K562 (cell line): Measurements from ENCODE around the gene PCSK6.

Source experiments
- ATF2 ChIP-seq: sonication (generic); formaldehyde crosslinking; IDR thresholded peaks from 2 replicates; pipeline ENCODE4 v1.8.1; 2022; ENCODE audit warnings: missing genetic modification reagents
- CTCF ChIP-seq, 3 experiments: IDR thresholded peaks in 2 of 3; conservative IDR thresholded peaks in 1 of 3; 2 replicates each; pipeline ENCODE4 v1.5.1; 2011 to 2012; ENCODE audit warnings: low read length in 3 of 3, mild to moderate bottlenecking in 3 of 3, control low read depth in 2 of 3, improper control_type of control experiment in 1 of 3, inconsistent platforms in 1 of 3, low read depth in 1 of 3, mixed read lengths in 1 of 3, moderate library complexity in 1 of 3; ENCODE audit not compliant: insufficient read depth in 2 of 3
- EZH2 ChIP-seq: IDR thresholded peaks from 2 replicates; pipeline ENCODE4 v1.6.1; 2012; ENCODE audit warnings: low read depth, mild to moderate bottlenecking, inconsistent platforms, low read length, borderline replicate concordance
- HMG20B ChIP-seq: fragments of 250-450 bp; sonication (Bioruptor Pico); IDR thresholded peaks from 2 replicates; pipeline ENCODE4 v1.5.0; 2021; ENCODE audit warnings: mild to moderate bottlenecking
- JUNB ChIP-seq: fragments of 450-650 bp; formaldehyde crosslinking; conservative IDR thresholded peaks from 2 replicates; pipeline ENCODE4 v1.4.0; 2020; ENCODE audit warnings: mild to moderate bottlenecking
- KLF1 ChIP-seq: fragments of 450-650 bp; IDR thresholded peaks from 2 replicates; pipeline ENCODE4 v1.6.1; 2016; ENCODE audit warnings: missing genetic modification characterization, missing compliant biosample characterization
- PATZ1 ChIP-seq: fragments of 250-450 bp; sonication (Bioruptor Pico); IDR thresholded peaks from 2 replicates; pipeline ENCODE4 v1.5.0; 2020; ENCODE audit warnings: mild to moderate bottlenecking, borderline replicate concordance
- POLR2A ChIP-seq: fragments of 450-650 bp; conservative IDR thresholded peaks from 2 replicates; pipeline ENCODE4 v1.6.1; 2016
- POLR2G ChIP-seq: fragments of 200-400 bp; formaldehyde crosslinking; IDR thresholded peaks from 2 replicates; pipeline ENCODE4 v1.6.1; 2017; ENCODE audit warnings: low read depth, mild to moderate bottlenecking, antibody characterized with exemption, low read length, moderate library complexity
- SRSF3 ChIP-seq: fragments of 200-400 bp; formaldehyde crosslinking; IDR thresholded peaks from 2 replicates; pipeline ENCODE4 v1.6.1; 2016; ENCODE audit warnings: mild to moderate bottlenecking, low read length, moderate library complexity; ENCODE audit not compliant: insufficient read depth
- STAT5A ChIP-seq: IDR thresholded peaks from 2 replicates; pipeline ENCODE4 v1.6.1; 2012; ENCODE audit warnings: low read length, inconsistent platforms, borderline replicate concordance
- TAF1 ChIP-seq: IDR thresholded peaks from 2 replicates; pipeline ENCODE4 v1.6.1; 2011; ENCODE audit warnings: mild to moderate bottlenecking, low read length, moderate library complexity; ENCODE audit not compliant: insufficient read depth, control insufficient read depth, severe bottlenecking; ENCODE audit errors: extremely low read depth
- ZNF140 ChIP-seq: fragments of 250-450 bp; sonication (Bioruptor Pico); IDR thresholded peaks from 2 replicates; pipeline ENCODE4 v1.8.0; 2021; ENCODE audit warnings: moderate library complexity, mild to moderate bottlenecking, inconsistent platforms

GRCh38 chr15:101317336-101317872 lies 172.1 kb downstream of the PCSK6 start:
- TF ChIP-seq ATF2 (CRISPR knock-in tag) (no peak), STAT5A (no peak), EZH2 (no peak), CTCF (IDR thresholded peaks at IDR 0.05 in 2 of 3, conservative IDR thresholded peaks at IDR 0.05 in 1 of 3; ENCODE audit: insufficient read depth in 2 of 3, low read depth in 1 of 3, low read length in 3 of 3) (no peak), POLR2G (no peak), HMG20B (CRISPR knock-in tag) (no peak), SRSF3 (no peak), PATZ1 (no peak), POLR2A (no peak), JUNB (CRISPR knock-in tag) (no peak), KLF1 (no peak), TAF1 (no peak), ZNF140 (CRISPR knock-in tag) (no peak)
